ENCODE data around the gene SOWAHD.
"Not testable (repeated sequence)": the region's sequence is repeated elsewhere in the genome, so short reads cannot be mapped to it uniquely, and the experiment has no call there.

Gene SOWAHD

GRCh38 chrX:119745283-119745848 lies 13.0 kb upstream of the SOWAHD start:
- no peak overlapping the region for H3K4me3 ChIP-seq (ENCODE audit: low read depth, low read length)
- no peak for TF ChIP-seq CTCF (conservative IDR thresholded peaks at IDR 0.05; ENCODE audit: low read depth, low read length)
- no peak for DNase-seq (ENCODE audit: low read depth)

GRCh38 chrX:119750131-119750530 lies 8.3 kb upstream of the SOWAHD start:
- not testable (repeated sequence) for H3K4me3 ChIP-seq (ENCODE audit: low read depth, low read length); DNase-seq (ENCODE audit: low read depth)

GRCh38 chrX:119750751-119751150 lies 7.6 kb upstream of the SOWAHD start:
- not testable (repeated sequence) for H3K4me3 ChIP-seq (ENCODE audit: low read depth, low read length); DNase-seq (ENCODE audit: low read depth)

- no peak overlapping the region for H3K4me3 ChIP-seq (ENCODE audit: low read depth, low read length)
- DNase-seq (ENCODE audit: low read depth) = no peak
- TF ChIP-seq CTCF (conservative IDR thresholded peaks at IDR 0.05; ENCODE audit: low read depth, low read length) = no peak
These were observed 5.4 kb upstream of the SOWAHD start for GRCh38 chrX:119753001-119753400.

- DNase-seq (ENCODE audit: low read depth) = peak; percentile 61
- no peak overlapping the region for H3K4me3 ChIP-seq (ENCODE audit: low read depth, low read length)
- peak; percentile 55 for TF ChIP-seq CTCF (conservative IDR thresholded peaks at IDR 0.05; ENCODE audit: low read depth, low read length)
These were observed 4.6 kb upstream of the SOWAHD start for GRCh38 chrX:119753639-119754257.

GRCh38 chrX:119755981-119756533 lies 2.3 kb upstream of the SOWAHD start:
- no peak for TF ChIP-seq CTCF (conservative IDR thresholded peaks at IDR 0.05; ENCODE audit: low read depth, low read length)
- no peak overlapping the region for H3K4me3 ChIP-seq (ENCODE audit: low read depth, low read length)
- DNase-seq (ENCODE audit: low read depth) = no peak

- H3K4me3 ChIP-seq (ENCODE audit: low read depth, low read length) = no peak overlapping the region
- DNase-seq (ENCODE audit: low read depth) = no peak
- no peak for TF ChIP-seq CTCF (conservative IDR thresholded peaks at IDR 0.05; ENCODE audit: low read depth, low read length)
These were observed 1.3 kb upstream of the SOWAHD start for GRCh38 chrX:119756926-119757635.

- TF ChIP-seq CTCF (conservative IDR thresholded peaks at IDR 0.05; ENCODE audit: low read depth, low read length) = no peak
- DNase-seq (ENCODE audit: low read depth) = no peak
- no peak overlapping the region for H3K4me3 ChIP-seq (ENCODE audit: low read depth, low read length)
These were observed 776 bp upstream of the SOWAHD start for GRCh38 chrX:119757646-119757978.

All from choroid plexus epithelial cell (primary cell).